MV-4-11 (cell line): Measurements from ENCODE around the gene DUSP15.

ENCODE experiments used
- DNase-seq: peaks from one replicate; lab custom pipeline; 2025; lab: John Stamatoyannopoulos, UW

Gene DUSP15

GRCh38 chr20:31860390-31861134, 9.8 kb downstream of the DUSP15 start:
- DNase-seq: no peak

DNA sequence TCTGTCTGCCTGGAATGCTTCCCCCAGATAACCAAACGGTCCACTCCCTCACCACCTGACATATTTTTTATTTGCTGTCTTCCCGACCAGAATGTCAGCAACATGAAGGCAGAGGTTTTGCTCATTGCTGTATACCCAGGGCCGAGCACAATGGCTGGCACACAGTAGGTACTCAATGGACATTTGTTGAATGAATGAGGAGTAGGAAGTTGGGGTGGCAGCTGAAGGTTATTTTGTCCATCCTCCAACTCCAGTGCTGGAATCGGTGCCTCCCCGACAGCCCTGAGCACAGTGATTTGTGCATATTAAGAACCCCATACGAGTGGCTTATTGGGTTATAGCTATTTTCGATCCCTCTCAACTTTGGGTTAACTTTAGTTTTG, 10.3 kb downstream of the DUSP15 start:
- DNase-seq: no peak

DNA sequence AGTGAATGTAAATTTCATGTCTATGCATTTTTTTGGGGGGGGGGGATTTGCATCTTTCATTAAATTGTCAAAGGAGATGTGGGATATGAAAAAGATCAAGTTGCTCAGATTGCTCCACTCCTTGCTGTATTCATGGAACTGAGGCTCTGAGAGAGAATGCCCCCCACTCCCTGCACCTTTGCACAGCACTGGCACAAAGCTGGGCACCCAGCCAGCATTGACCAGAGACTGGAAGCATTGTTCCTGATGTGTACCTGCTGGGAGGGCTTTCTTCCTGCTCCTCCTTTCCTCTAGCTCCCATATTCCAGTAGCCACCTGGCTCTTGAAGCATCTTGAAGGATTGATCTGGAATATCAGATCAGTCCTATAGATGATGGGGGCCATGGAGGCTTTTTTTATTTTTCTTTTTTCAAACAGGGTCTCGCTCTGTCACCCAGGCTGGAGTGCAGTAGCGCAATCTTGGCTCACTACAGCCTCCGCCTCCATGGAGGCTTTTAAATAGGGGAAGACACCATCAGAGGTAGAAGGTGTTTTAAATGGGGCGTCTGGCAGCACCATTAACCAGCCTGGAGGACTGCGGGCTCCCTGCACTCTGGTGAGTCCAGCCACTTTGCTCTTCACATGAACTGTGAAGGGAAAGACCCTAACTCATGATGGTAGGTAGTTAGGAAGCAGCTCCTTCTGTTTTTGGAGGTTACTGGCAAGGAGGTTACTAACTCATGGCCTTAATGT, 10.9 kb downstream of the DUSP15 start:
- no peak for DNase-seq

DNA sequence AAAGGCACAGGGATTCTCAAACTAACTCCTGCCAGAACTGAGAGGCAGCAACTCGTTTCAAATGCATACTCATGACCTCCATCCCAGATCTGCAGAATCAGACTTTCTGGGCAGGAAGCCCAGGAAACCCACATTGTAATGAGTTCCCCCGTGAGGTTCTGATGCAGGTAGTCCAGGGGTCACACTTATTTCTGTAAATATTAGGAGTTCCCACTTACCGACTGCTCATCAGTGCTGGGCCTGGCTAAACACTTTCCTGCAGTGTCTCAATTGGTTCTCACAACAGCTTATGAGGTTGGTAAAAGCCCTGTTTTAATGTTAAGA, 11.6 kb downstream of the DUSP15 start:
- no peak for DNase-seq

DNA sequence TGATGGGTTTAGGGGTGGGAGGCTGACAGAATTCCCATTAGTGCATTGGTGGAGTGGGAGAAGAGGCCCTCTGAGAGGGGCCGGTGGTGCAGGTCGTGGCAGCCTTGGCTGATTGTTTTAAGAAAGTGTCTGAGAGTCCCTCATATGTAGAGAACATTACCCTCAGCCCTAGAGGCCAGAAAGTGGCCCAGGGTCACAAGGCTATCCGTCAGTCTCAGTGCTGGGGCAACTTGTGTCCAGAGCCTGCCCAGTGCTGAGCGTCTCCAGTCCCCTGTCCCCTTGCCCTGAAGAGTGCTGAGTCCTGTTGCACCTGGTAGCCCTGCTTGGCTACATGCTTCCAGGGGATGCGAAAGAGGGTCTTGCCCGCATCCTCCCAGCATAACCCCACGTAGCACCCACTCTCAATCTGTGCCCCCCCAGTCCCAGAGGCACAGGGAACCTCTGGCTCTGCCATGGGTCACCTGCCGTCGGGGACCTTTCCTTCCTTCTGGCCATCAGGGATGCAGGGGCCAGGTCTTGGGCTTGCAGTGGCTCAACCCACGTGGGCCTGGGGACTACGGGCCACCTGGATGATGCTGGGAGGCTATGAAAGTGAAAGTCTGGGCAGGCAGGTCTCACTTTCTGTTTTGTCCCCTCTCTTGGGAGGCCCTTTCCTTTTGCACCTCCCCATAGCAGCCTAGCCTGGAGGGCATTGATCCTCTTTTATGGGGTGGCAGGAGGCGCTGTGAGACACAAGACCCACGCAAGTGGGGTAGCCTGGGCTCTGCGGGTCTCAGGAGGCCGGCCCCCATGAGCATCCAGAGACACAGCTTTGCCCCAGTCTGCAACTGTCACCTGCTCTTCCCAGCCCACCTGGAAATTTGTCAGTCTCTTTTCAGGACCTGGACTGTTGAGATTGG, 12.2 kb downstream of the DUSP15 start:
- no peak for DNase-seq

DNA sequence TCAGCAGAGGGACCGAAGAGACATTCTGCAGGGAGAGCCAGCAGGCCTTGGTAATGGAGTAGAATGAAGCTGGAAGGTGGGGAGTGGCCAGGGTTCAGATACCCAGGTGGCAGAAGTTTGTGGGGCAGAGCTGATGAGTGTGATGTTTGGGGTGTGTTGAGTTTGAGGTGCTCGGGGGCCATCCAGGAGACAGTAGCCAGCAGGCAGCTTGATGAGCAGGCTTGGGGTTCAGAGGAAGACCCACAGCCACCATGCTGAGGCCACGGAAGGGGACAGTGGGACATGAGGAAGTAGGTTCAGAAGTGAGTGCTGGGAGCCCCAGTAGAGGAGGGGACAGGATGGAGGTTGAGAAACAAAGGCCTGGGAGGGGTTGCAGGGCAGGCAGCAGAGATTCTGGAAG, 13.8 kb downstream of the DUSP15 start:
- DNase-seq: no peak

GRCh38 chr20:31853481-31853880, 16.8 kb downstream of the DUSP15 start:
- DNase-seq: no peak

- no peak for DNase-seq
These were observed 18.9 kb downstream of the DUSP15 start for GRCh38 chr20:31851240-31851955.

GRCh38 chr20:31849306-31849930, 20.9 kb downstream of the DUSP15 start:
- DNase-seq: no peak

- no peak for DNase-seq
These were observed 22.0 kb downstream of the DUSP15 start for GRCh38 chr20:31848088-31848999.

GRCh38 chr20:31846793-31847138, 23.6 kb downstream of the DUSP15 start:
- DNase-seq: no peak

- DNase-seq: no peak
These were observed 24.9 kb downstream of the DUSP15 start, which contains the start of gene FOXS1 for GRCh38 chr20:31845300-31845863. Gene FOXS1, minus strand, starts transcription at chr20:31845604. Its CDS starts 62 bp downstream, at chr20:31845542.

GRCh38 chr20:31844737-31845299, 25.5 kb downstream of the DUSP15 start:
- DNase-seq: no peak

DNA sequence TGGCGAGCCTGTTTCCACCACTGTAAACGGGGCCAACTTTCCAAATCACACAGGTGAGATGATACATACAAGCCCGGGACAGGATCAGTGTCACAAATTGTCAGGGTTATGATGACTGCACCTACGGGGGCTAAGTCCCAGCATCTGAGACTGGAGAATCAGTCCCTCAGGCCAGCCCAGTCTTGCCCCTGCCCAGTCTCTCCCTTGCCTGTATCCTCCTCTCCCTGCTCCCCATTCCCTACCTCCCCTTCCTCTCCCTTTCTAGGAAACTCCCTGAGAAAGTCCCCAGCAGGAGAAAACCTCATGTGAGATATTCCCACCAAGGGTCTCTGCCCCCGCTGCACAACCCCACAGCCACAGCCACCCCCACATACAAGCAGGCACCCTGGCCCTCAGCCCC, 26.4 kb downstream of the DUSP15 start:
- DNase-seq: no peak

- no peak for DNase-seq
These were observed 27.0 kb downstream of the DUSP15 start for GRCh38 chr20:31843288-31843687.

GRCh38 chr20:31842471-31843157, 27.7 kb downstream of the DUSP15 start:
- no peak for DNase-seq

- no peak for DNase-seq
These were observed 28.4 kb downstream of the DUSP15 start for GRCh38 chr20:31841928-31842327.

DNA sequence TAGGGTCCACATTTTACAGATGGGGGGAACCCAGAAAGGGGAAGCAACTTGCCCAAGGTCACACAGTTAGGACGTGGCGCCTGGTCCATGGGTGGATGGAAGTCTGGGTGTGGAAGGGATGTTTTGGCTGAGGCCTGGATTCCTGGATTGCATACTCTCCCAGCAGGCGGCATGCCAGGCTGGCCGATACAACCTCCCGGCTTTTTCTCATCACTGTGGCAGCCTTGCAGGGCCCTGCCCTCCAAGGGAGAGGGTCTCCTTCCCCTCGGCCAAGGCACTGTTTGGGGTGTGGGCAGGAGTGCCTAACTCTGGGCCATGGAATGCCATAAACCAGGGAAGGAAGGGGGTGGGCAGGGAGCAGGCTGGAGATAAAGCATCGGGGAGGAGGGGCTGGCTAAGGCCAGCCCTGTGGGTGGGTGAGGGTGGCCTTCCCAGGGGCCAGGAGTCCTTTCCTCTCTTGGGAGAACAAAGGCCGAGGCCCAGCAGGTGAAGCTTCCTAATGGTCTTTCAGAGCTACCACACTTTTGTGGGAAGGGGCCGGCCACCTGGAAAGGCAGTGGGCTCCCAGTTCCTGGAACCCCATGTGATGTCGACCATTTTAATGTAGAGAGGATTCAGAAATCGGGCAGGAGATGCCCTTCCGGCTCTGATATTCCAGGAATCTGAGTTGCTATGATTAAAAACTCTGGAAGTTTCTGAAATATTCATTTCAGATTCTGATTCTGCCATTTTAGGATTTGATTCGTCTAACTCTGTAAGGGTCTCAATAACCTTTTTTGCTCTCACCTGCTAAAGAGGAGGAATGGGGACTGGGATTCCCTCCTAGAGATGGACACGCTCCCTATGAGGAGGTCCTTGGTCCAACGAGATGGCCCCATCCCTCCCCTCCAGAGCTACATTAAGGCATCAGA, 29.2 kb downstream of the DUSP15 start:
- no peak for DNase-seq
